H1 (cell line): ENCODE measurements around the gene RAB40C. TPM values are rescaled to one million over a fixed set of nuclear protein-coding genes. Genes with fewer than 3 reads are reported as not detected.

Experiments
- CTCF ChIA-PET: fragments of 300-600 bp; sonication (Branson Sonifier 250); formaldehyde crosslinking; loops from one replicate; lab custom pipeline; 2021; ENCODE audit not compliant: partially characterized antibody; lab: Charles Lee
- POLR2A ChIA-PET: fragments of 300-600 bp; sonication (Branson Sonifier 250); formaldehyde crosslinking; loops from one replicate; lab custom pipeline; 2021; ENCODE audit warnings: inconsistent platforms; ENCODE audit not compliant: partially characterized antibody; lab: Charles Lee
- DNase-seq, 2 experiments: peaks; one replicate each; pipeline versions ENCODE4 v3.0.0 to v3.0.0-alpha.2; 2010 to 2022; ENCODE audit warnings: low spot score in 2 of 2, low read depth in 1 of 2, mixed read lengths in 1 of 2
- FAIRE-seq: peaks from 2 replicates; lab custom pipeline; 2011; peaks lifted over from hg19 to GRCh38; lab: Jason Lieb, UNC
- H2AFZ ChIP-seq: 2 replicates; pipeline ENCODE4 v1.8.1; 2012; ENCODE audit warnings: low read length, inconsistent platforms
- H2AK5ac ChIP-seq: 2 replicates; pipeline ENCODE4 v1.6.1; 2013; ENCODE audit warnings: low read depth, low read length
- H2BK120ac ChIP-seq: replicated peaks from 2 replicates; pipeline ENCODE3; 2013; ENCODE audit warnings: low read depth, low read length, inconsistent platforms
- H2BK12ac ChIP-seq: 2 replicates; pipeline ENCODE4 v1.6.1; 2013; ENCODE audit warnings: low read depth, low read length
- H2BK15ac ChIP-seq: 2 replicates; pipeline ENCODE4 v1.6.1; 2013; ENCODE audit warnings: low read length
- H2BK20ac ChIP-seq: 2 replicates; pipeline ENCODE4 v1.6.1; 2013; ENCODE audit warnings: low read length
- H2BK5ac ChIP-seq: 2 replicates; pipeline ENCODE4 v1.6.1; 2013; ENCODE audit warnings: low read depth, low read length
- H3K14ac ChIP-seq: 2 replicates; pipeline ENCODE4 v1.6.1; 2013; ENCODE audit warnings: inconsistent platforms; ENCODE audit not compliant: insufficient read length
- H3K18ac ChIP-seq: 2 replicates; pipeline ENCODE4 v1.6.1; 2013; ENCODE audit warnings: low read length; ENCODE audit errors: extremely low read depth
- H3K23ac ChIP-seq: 2 replicates; pipeline ENCODE4 v1.6.1; 2013; ENCODE audit warnings: inconsistent platforms; ENCODE audit not compliant: insufficient read length
- H3K23me2 ChIP-seq: 2 replicates; pipeline ENCODE4 v1.6.1; 2013; ENCODE audit warnings: low read depth, low read length
- H3K27ac ChIP-seq: 2 replicates; pipeline ENCODE4 v1.6.1; 2011; ENCODE audit warnings: low read depth, low read length, inconsistent platforms
- H3K27me3 ChIP-seq, 4 experiments: replicated peaks in 1 of 4; 1 replicate in 1 of 4; 2 replicates in 3 of 4; pipeline versions ENCODE4 v1.6.1 to v1.8.1; 2011 to 2013; ENCODE audit warnings: low read length in 3 of 4, mild to moderate bottlenecking in 3 of 4, inconsistent platforms in 2 of 4, mixed read lengths in 2 of 4, moderate library complexity in 1 of 4; ENCODE audit not compliant: control insufficient read depth in 3 of 4, insufficient read depth in 3 of 4; ENCODE audit errors: extremely low read depth in 1 of 4
- H3K36me3 ChIP-seq, 4 experiments: 2 replicates each; pipeline versions ENCODE4 v1.6.1 to v1.8.1; 2011 to 2013; ENCODE audit warnings: mild to moderate bottlenecking in 4 of 4, low read length in 3 of 4, moderate library complexity in 2 of 4, control low read depth in 1 of 4, inconsistent platforms in 1 of 4; ENCODE audit not compliant: insufficient read depth in 4 of 4, control insufficient read depth in 2 of 4
- H3K4ac ChIP-seq: replicated peaks from 2 replicates; pipeline ENCODE3; 2013; ENCODE audit warnings: low read length, low read depth, mixed read lengths, inconsistent platforms; ENCODE audit not compliant: insufficient read length
- H3K4me1 ChIP-seq, 4 experiments: replicated peaks in 1 of 4; 1 replicate in 1 of 4; 2 replicates in 3 of 4; pipeline versions ENCODE4 v1.6.1 to v1.8.1; 2011 to 2013; ENCODE audit warnings: low read length in 3 of 4, inconsistent platforms in 2 of 4, mixed read lengths in 1 of 4; ENCODE audit not compliant: insufficient read depth in 4 of 4, control insufficient read depth in 3 of 4
- H3K4me2 ChIP-seq, 2 experiments: 2 replicates each; pipeline versions ENCODE4 v1.6.1 to v1.8.1; 2011 to 2013; ENCODE audit warnings: low read depth in 2 of 2, low read length in 2 of 2, control low read depth in 1 of 2, inconsistent platforms in 1 of 2, mild to moderate bottlenecking in 1 of 2; ENCODE audit not compliant: insufficient read depth in 1 of 2
- H3K4me3 ChIP-seq, 4 experiments: fragments of 200-600, 300-600 bp in 1 of 4; sonication (generic), shearing (Covaris generic), sonication (Bioruptor Twin) in 1 of 4; 2 replicates each; pipeline versions ENCODE4 v1.5.1 to v1.8.1; 2011 to 2016; ENCODE audit warnings: low read length in 4 of 4, low read depth in 3 of 4, control low read depth in 2 of 4, inconsistent platforms in 2 of 4, mild to moderate bottlenecking in 2 of 4, mixed read lengths in 1 of 4, moderate library complexity in 1 of 4; ENCODE audit not compliant: insufficient read depth in 2 of 4; ENCODE audit errors: extremely low read depth in 1 of 4
- H3K56ac ChIP-seq: replicated peaks from 2 replicates; pipeline ENCODE3; 2013; ENCODE audit warnings: low read depth, mild to moderate bottlenecking, mixed read lengths, low read length, inconsistent platforms; ENCODE audit not compliant: insufficient read length
- H3K79me1 ChIP-seq: 2 replicates; pipeline ENCODE4 v1.6.1; 2013; ENCODE audit warnings: low read depth, low read length, control low read depth
- H3K79me2 ChIP-seq, 2 experiments: 2 replicates each; pipeline versions ENCODE4 v1.6.1 to v1.8.1; 2012 to 2013; ENCODE audit warnings: low read length in 2 of 2, mild to moderate bottlenecking in 2 of 2, inconsistent platforms in 1 of 2; ENCODE audit not compliant: insufficient read depth in 2 of 2, control insufficient read depth in 1 of 2
- H3K9ac ChIP-seq, 4 experiments: replicated peaks in 1 of 4; 1 replicate in 1 of 4; 2 replicates in 3 of 4; pipeline versions ENCODE4 v1.6.1 to v1.8.1; 2011 to 2013; ENCODE audit warnings: low read depth in 3 of 4, low read length in 3 of 4, control low read depth in 2 of 4, mild to moderate bottlenecking in 2 of 4, moderate library complexity in 2 of 4, inconsistent platforms in 1 of 4; ENCODE audit errors: extremely low read depth in 1 of 4
- H3K9me3 ChIP-seq, 2 experiments: 2 replicates each; pipeline versions ENCODE4 v1.6.1 to v1.8.1; 2012 to 2013; ENCODE audit warnings: mild to moderate bottlenecking in 2 of 2, moderate library complexity in 2 of 2, control low read depth in 1 of 2, inconsistent platforms in 1 of 2, low read depth in 1 of 2, low read length in 1 of 2, mixed read lengths in 1 of 2; ENCODE audit not compliant: insufficient read depth in 2 of 2
- H4K20me1 ChIP-seq, 2 experiments: replicated peaks in 1 of 2; 2 replicates each; pipeline versions ENCODE3 to v1.8.1; 2011 to 2013; ENCODE audit warnings: inconsistent platforms in 2 of 2, low read length in 2 of 2, mild to moderate bottlenecking in 1 of 2; ENCODE audit not compliant: insufficient read depth in 2 of 2, control insufficient read depth in 1 of 2
- H4K5ac ChIP-seq: 2 replicates; pipeline ENCODE4 v1.6.1; 2013; ENCODE audit warnings: low read length, low read depth, mixed read lengths, inconsistent platforms; ENCODE audit not compliant: insufficient read length
- H4K8ac ChIP-seq: 2 replicates; pipeline ENCODE4 v1.8.0; 2013; ENCODE audit warnings: mild to moderate bottlenecking, moderate library complexity, low read length, inconsistent platforms; ENCODE audit not compliant: insufficient read depth; ENCODE audit errors: extremely low read depth
- H4K91ac ChIP-seq: replicated peaks from 2 replicates; pipeline ENCODE3; 2013; ENCODE audit warnings: low read length, mixed read lengths, inconsistent platforms; ENCODE audit not compliant: insufficient read length
- BRCA1 ChIP-seq: IDR thresholded peaks from 2 replicates; pipeline ENCODE4 v1.6.1; 2012; ENCODE audit warnings: low read depth, low read length, improper control_type of control experiment
- CHD2 ChIP-seq: IDR thresholded peaks from 2 replicates; pipeline ENCODE4 v1.6.1; 2012; ENCODE audit warnings: low read length, improper control_type of control experiment
- EP300 ChIP-seq, 2 experiments: IDR thresholded peaks; 1 replicate in 1 of 2; 2 replicates in 1 of 2; pipeline ENCODE4 v1.6.1; 2011 to 2012; ENCODE audit warnings: low read depth in 2 of 2, low read length in 2 of 2, mild to moderate bottlenecking in 2 of 2, borderline replicate concordance in 1 of 2, inconsistent platforms in 1 of 2, moderate library complexity in 1 of 2
- GTF2F1 ChIP-seq: IDR thresholded peaks from 2 replicates; pipeline ENCODE4 v1.6.1; 2012; ENCODE audit warnings: low read depth, low read length, improper control_type of control experiment, borderline replicate concordance
- KDM4A ChIP-seq: IDR thresholded peaks from one replicate; pipeline ENCODE4 v1.7.1; 2012; ENCODE audit warnings: low read depth, mild to moderate bottlenecking, moderate library complexity, low read length, inconsistent platforms; ENCODE audit not compliant: severe bottlenecking
- RFX5 ChIP-seq: IDR thresholded peaks from 2 replicates; pipeline ENCODE4 v1.6.1; 2011; ENCODE audit warnings: low read depth, low read length, improper control_type of control experiment, borderline replicate concordance
- RXRA ChIP-seq: IDR thresholded peaks from 2 replicates; pipeline ENCODE4 v1.6.1; 2011; ENCODE audit warnings: low read depth, mild to moderate bottlenecking, low read length, moderate library complexity; ENCODE audit not compliant: insufficient read depth
- SIN3A ChIP-seq, 2 experiments: IDR thresholded peaks in 1 of 2; conservative IDR thresholded peaks in 1 of 2; 2 replicates each; pipeline ENCODE4 v1.6.1; 2011 to 2012; ENCODE audit warnings: low read length in 2 of 2, improper control_type of control experiment in 1 of 2, low read depth in 1 of 2, mild to moderate bottlenecking in 1 of 2
- TAF1 ChIP-seq: IDR thresholded peaks from 2 replicates; pipeline ENCODE4 v1.6.1; 2011; ENCODE audit warnings: mild to moderate bottlenecking, low read depth, low read length
- ZNF274 ChIP-seq: IDR thresholded peaks from 2 replicates; pipeline ENCODE4 v1.7.0; 2012; ENCODE audit warnings: low read length, borderline replicate concordance; ENCODE audit errors: extremely low read depth
- WGBS, 2 experiments: shearing (Covaris generic) in 1 of 2; methylation state at CpG; one replicate each; pipeline versions ENCODE4 v1.1.6 to v1.1.7; 2013 to 2015; ENCODE audit warnings: low lambda C conversion rate in 2 of 2, mixed read lengths in 2 of 2, inconsistent platforms in 1 of 2, low coverage in 1 of 2, missing lambda C conversion rate in 1 of 2; ENCODE audit not compliant: insufficient replicate concordance in 2 of 2, insufficient coverage in 1 of 2, insufficient read length in 1 of 2; ENCODE audit errors: extremely low coverage in 1 of 2, missing lambda C conversion rate in 1 of 2; 5-methylcytosine and 5-hydroxymethylcytosine counted together
- polyA plus RNA-seq, 7 experiments: library from polyadenylated mRNA; depleted of rRNA in 3 of 7; stranded (reverse) in 5 of 7; unstranded in 2 of 7; fragments of >200 nt in 5 of 7; fragments of 200-250 nt in 2 of 7; gene quantifications; 1 replicate in 5 of 7; 2 replicates in 1 of 7; 4 replicates in 1 of 7; pipeline versions ENCODE4 v1.2.1 to v1.2.3, GENCODE V29; 2011 to 2013; ENCODE audit warnings: missing spikeins in 2 of 7, mixed read lengths in 2 of 7
- total RNA-seq: library from RNA; stranded (reverse); fragmentation: NEBNext Ultra II Directional; extraction: Animal tissue kit (Norgen Biotek cat#: 25700); gene quantifications from 2 replicates; pipeline ENCODE4 v1.2.1, GENCODE V29; 2021

Gene RAB40C
- total and polyA plus RNA-seq, 2 of the 8 experiments (the other 6 are each of a cell fraction or from before 2014, with no cell fraction given) = 13.9 to 15.6 TPM

GRCh38 chr16:642189-643049 is 52.6 kb downstream of the RAB40C start:
- ChIA-PET CTCF (interaction anchor here (1.0 to 3.4 kb wide), 3 partner anchors 18 to 39 kb away, joined by 3 to 22 read pairs (median 5); no protein-coding TSS in a partner anchor), POLR2A (interaction anchor here (0.9 to 1.4 kb wide), 7 partner anchors 11 to 115 kb away, joined by 3 to 5 read pairs (median 3); partner anchors contain the start of genes CAPN15, JMJD8 and WDR24)
- H2BK120ac ChIP-seq = no peak overlapping the region
- H3K4ac ChIP-seq = peak overlapping the region; percentile 44
- H3K23me2 ChIP-seq = peaks cover 8% of the 10 kb centered on the region; the same call in 1 of the 2 replicates
- H3K14ac ChIP-seq = no peak overlapping the region
- peaks cover 0 to 26% (median 20%) of the 10 kb centered on the region in 4 experiments; a peak in 6 of 7 replicates for H3K4me1 ChIP-seq
- H4K91ac ChIP-seq = peak overlapping the region; percentile 54
- no peaks in the 10 kb centered on the region for H3K36me3 ChIP-seq
- H4K20me1 ChIP-seq = peaks cover 0 to 5% of the 10 kb centered on the region in 2 experiments
- H3K4me2 ChIP-seq = peak overlapping the region; percentile 56 to 80
- H3K27me3 ChIP-seq = peaks cover 0 to 5% (median 1%) of the 10 kb centered on the region in 4 experiments; a peak in 2 of 7 replicates
- no peak overlapping the region for H3K23ac ChIP-seq
- H2BK15ac ChIP-seq = no peak overlapping the region
- H2BK20ac ChIP-seq = no peak overlapping the region
- no peak overlapping the region for H4K5ac ChIP-seq
- H4K8ac ChIP-seq = peak overlapping the region; percentile 84; the same call in 1 of the 2 replicates
- H3K79me2 ChIP-seq = peaks cover 0 to 2% of the 10 kb centered on the region in 2 experiments; a peak in 1 of 4 replicates
- peak overlapping the region in 3 of 4 experiments; percentile 42 to 67 (median 55); a peak in 5 of 7 replicates for H3K9ac ChIP-seq
- DNase-seq = peak in 1 of 2 experiments; percentile 73
- peak overlapping the region; percentile 77 for H3K56ac ChIP-seq
- no peak overlapping the region for H2BK12ac ChIP-seq
- H3K79me1 ChIP-seq = no peaks in the 10 kb centered on the region; the same call in 1 of the 2 replicates
- WGBS, 2 experiments = 19% methylated on average over 36 of the region's 72 CpGs; no CpG with 5 or more reads in 1 of the 2 experiments
- H2AK5ac ChIP-seq = no peak overlapping the region
- FAIRE-seq = no peak
- no peak overlapping the region for H3K27ac ChIP-seq
- H3K18ac ChIP-seq = peak overlapping the region; percentile 48
- H3K4me3 ChIP-seq = peak overlapping the region; percentile 51 to 88 (median 61)
- H3K9me3 ChIP-seq = no peaks in the 10 kb centered on the region
- no peak overlapping the region; the same call in 1 of the 2 replicates for H2AFZ ChIP-seq
- H2BK5ac ChIP-seq = peak overlapping the region; percentile 81; the same call in 1 of the 2 replicates
- TF ChIP-seq CHD2 (no peak), ZNF274 (no peak), KDM4A (peak; percentile 25), BRCA1 (no peak), SIN3A (conservative IDR thresholded peaks at IDR 0.05 in 1 of 2, IDR thresholded peaks at IDR 0.05 in 1 of 2; ENCODE audit: low read depth in 1 of 2, low read length in 2 of 2) (peak in 1 of 2 experiments; percentile 24; a peak in 1 of 4 replicates), RXRA (no peak), GTF2F1 (no peak), TAF1 (0 out of 2 replicates have a peak, but pooled peaks have one; percentile 22), RFX5 (no peak), EP300 (IDR thresholded peaks at IDR 0.05; ENCODE audit: borderline replicate concordance in 1 of 2, low read depth in 2 of 2, low read length in 2 of 2) (no peak)
